Spinal cord (tissue), 10 donors: ENCODE measurements around the gene OR10G2. TPM values are rescaled to one million over a fixed set of nuclear protein-coding genes. Genes with fewer than 3 reads are reported as not detected.

Experiments used
- DNase-seq, 6 donors: peaks; one replicate each; pipeline versions ENCODE4 v3.0.0 to v3.0.0-alpha.2; 2013 to 2015; ENCODE audit warnings: low spot score in 6 of 6, low read depth in 4 of 6
- H3K27ac ChIP-seq: one replicate; pipeline ENCODE4 v1.5.1; 2013; ENCODE audit warnings: low read depth, low read length, control low read depth
- H3K27me3 ChIP-seq: one replicate; pipeline ENCODE4 v1.6.1; 2013; ENCODE audit warnings: low read length; ENCODE audit not compliant: control insufficient read depth, insufficient read depth
- H3K36me3 ChIP-seq: one replicate; pipeline ENCODE4 v1.6.1; 2013; ENCODE audit warnings: low read length; ENCODE audit not compliant: control insufficient read depth, insufficient read depth
- H3K4me1 ChIP-seq: one replicate; pipeline ENCODE4 v1.6.1; 2013; ENCODE audit warnings: low read length; ENCODE audit not compliant: control insufficient read depth, insufficient read depth
- H3K4me3 ChIP-seq: one replicate; pipeline ENCODE4 v1.5.1; 2013; ENCODE audit warnings: low read depth, low read length, control low read depth
- H3K9me3 ChIP-seq: one replicate; pipeline ENCODE4 v1.6.1; 2013; ENCODE audit warnings: low read length; ENCODE audit not compliant: control insufficient read depth, insufficient read depth
- WGBS: methylation state at CpG from one replicate; pipeline ENCODE4 v1.1.5; 2013; ENCODE audit warnings: missing lambda C conversion rate; ENCODE audit not compliant: insufficient coverage; 5-methylcytosine and 5-hydroxymethylcytosine counted together
- long read RNA-seq, 4 donors: transcript quantifications; one replicate each; lab custom pipeline, GENCODE V29; 2026
- polyA plus RNA-seq, 2 donors: library from polyadenylated mRNA; unstranded; fragments of 120-200 nt; gene quantifications; one replicate each; pipeline ENCODE4 v1.2.1, GENCODE V29; 2013; ENCODE audit not compliant: insufficient read length in 2 of 2
- total RNA-seq, 2 donors: library from RNA; depleted of rRNA in 1 of 2; stranded (reverse); fragments of 120-200 nt in 1 of 2; fragments of >200 nt in 1 of 2; gene quantifications; one replicate each; pipeline versions ENCODE4 v1.2.3 to v1.2.4, GENCODE V29; 2013 to 2014
- donor health status: healthy.

Gene OR10G2
- total RNA-seq = not detected
- not detected for polyA plus RNA-seq
- long read RNA-seq, donor 1 = 0 reads
- long read RNA-seq, donor 2, partial matches to known transcripts = 0 of 1 reads
- long read RNA-seq, donor 2, other reads (novel, unspliced or antisense) = 0 of 1 reads
- long read RNA-seq, donor 3, partial matches to known transcripts = 0 of 1 reads
- long read RNA-seq, donor 3, other reads (novel, unspliced or antisense) = 0 of 1 reads
- long read RNA-seq, donor 4 = 0 reads

- Histone ChIP-seq H3K27ac (no peak within 1 kb of the TSS), H3K4me1 (no peaks in the 10 kb centered on the region), H3K4me3 (no peak within 1 kb of the TSS), H3K36me3 (no peaks in the 10 kb centered on the region), H3K9me3 (no peaks in the 10 kb centered on the region), H3K27me3 (no peaks in the 10 kb centered on the region)
- DNase-seq = no peak
- WGBS = 83% methylated on average over 2 of the region's 4 CpGs
These were observed at the start of gene OR10G2 for GRCh38 chr14:21634840-21635239. Gene OR10G2 (minus strand): TSS chr14:21634940. CDS start chr14:21634842, 98 bp downstream.

- 100% methylated on average over 1 of the region's 2 CpGs for WGBS
- no peak overlapping the region for H3K4me3 ChIP-seq
These were observed 45.3 kb upstream of the OR10G2 start for GRCh38 chr14:21680072-21680471.

DNA sequence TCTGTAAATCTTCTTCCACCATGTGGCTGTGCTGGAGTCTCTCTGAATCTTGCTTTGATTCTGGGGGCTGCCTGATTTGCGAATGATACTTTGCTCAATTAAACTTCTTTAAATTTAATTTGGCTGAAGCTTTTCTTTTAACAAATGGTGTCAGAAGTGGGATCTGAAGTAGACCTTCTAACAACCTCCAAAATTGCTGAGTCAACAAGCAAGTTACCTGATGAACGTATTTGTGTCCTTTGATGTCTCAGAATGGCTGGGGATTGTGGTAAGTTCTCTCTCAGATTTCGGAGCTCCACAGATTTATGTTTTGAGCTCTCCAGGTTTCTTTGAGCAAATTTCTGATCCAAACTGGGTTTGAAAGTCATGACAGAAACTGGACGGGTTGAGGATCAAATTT lies 40.8 kb upstream of the OR10G2 start:
- no peaks in the 10 kb centered on the region for H3K27me3 ChIP-seq
- H3K4me3 ChIP-seq = no peak overlapping the region
- no peaks in the 10 kb centered on the region for H3K4me1 ChIP-seq
- H3K9me3 ChIP-seq = no peaks in the 10 kb centered on the region
- no peaks in the 10 kb centered on the region for H3K36me3 ChIP-seq
- no peak for DNase-seq
- 85% methylated on average over 2 of the region's 4 CpGs for WGBS
- no peak overlapping the region for H3K27ac ChIP-seq

More at GRCh38 chr14:21680072-21680471, 45.3 kb upstream of the OR10G2 start:
- no peaks in the 10 kb centered on the region for H3K27me3 ChIP-seq
- H3K9me3 ChIP-seq = no peaks in the 10 kb centered on the region
- no peak overlapping the region for H3K27ac ChIP-seq
- no peaks in the 10 kb centered on the region for H3K36me3 ChIP-seq
- no peaks in the 10 kb centered on the region for H3K4me1 ChIP-seq
- no peak for DNase-seq

- no peak within 1 kb of the TSS for H3K27ac ChIP-seq
- H3K9me3 ChIP-seq = no peaks in the 10 kb centered on the region
- H3K36me3 ChIP-seq = no peaks in the 10 kb centered on the region
- H3K4me1 ChIP-seq = no peaks in the 10 kb centered on the region
- no peaks in the 10 kb centered on the region for H3K27me3 ChIP-seq
- no peak for DNase-seq
- no peak within 1 kb of the TSS for H3K4me3 ChIP-seq
- WGBS = no CpG with 5 or more reads among the region's 1 CpG
These were observed 39.0 kb upstream of the OR10G2 start, which contains the start of gene OR4E1 for GRCh38 chr14:21673718-21674117. Gene OR4E1 (minus strand): TSS chr14:21673818. CDS start chr14:21670935, 2,883 bp downstream.

- WGBS = no CpG with 5 or more reads among the region's 1 CpG
- no peaks in the 10 kb centered on the region for H3K4me1 ChIP-seq
- no peaks in the 10 kb centered on the region for H3K9me3 ChIP-seq
- no peak overlapping the region for H3K27ac ChIP-seq
- H3K4me3 ChIP-seq = no peak overlapping the region
- no peaks in the 10 kb centered on the region for H3K27me3 ChIP-seq
- no peak for DNase-seq
- H3K36me3 ChIP-seq = no peaks in the 10 kb centered on the region
These were observed 37.4 kb upstream of the OR10G2 start for GRCh38 chr14:21672116-21672515.

DNA sequence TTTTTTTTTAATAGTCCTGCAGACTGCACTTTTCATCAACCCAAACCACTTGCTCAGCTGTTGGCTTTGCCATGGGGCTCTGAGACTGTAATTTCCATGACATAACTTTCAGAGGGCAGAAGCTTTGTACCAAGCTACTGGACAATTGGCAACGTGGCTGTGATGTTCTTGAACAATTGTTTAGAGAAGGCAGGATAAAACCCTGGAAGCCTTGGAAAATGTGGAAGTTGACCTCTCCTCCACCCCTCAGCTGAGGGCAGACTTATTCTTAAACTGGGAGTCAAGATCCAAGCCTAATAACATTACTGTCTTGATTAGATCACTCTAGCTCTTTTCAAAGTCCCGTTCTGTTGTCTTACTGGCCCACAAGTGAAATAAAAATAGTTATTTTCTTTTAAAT lies 36.6 kb upstream of the OR10G2 start:
- DNase-seq = no peak
- no CpG with 5 or more reads among the region's 2 CpGs for WGBS

DNA sequence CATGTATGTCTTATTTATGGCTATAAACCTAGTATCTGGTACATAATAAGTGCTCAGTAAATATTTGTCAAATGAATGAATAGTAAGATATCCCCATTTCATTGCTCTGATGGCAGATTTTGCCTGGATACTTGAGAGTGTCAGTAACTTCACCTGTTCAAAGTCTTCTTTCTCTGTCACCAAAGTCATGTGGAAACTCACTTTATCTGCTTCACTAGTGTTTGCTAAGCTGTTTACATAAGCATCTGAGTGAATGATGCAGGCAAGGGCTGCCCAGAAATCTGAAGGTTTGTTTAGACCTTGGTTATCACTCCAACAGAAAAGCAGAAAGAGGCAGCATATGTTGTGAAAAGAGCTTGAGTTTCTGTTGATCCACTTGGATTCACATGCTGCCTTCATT lies 34.5 kb upstream of the OR10G2 start:
- no peaks in the 10 kb centered on the region for H3K4me1 ChIP-seq
- no peaks in the 10 kb centered on the region for H3K36me3 ChIP-seq
- no peaks in the 10 kb centered on the region for H3K9me3 ChIP-seq
- no peak overlapping the region for H3K27ac ChIP-seq
- no peak overlapping the region for H3K4me3 ChIP-seq
- no peaks in the 10 kb centered on the region for H3K27me3 ChIP-seq
- DNase-seq = no peak

More for the DNA sequence above, 36.6 kb upstream of the OR10G2 start:
- Histone ChIP-seq H3K4me3 (no peak overlapping the region), H3K27ac (no peak overlapping the region), H3K36me3 (no peaks in the 10 kb centered on the region), H3K4me1 (no peaks in the 10 kb centered on the region), H3K9me3 (no peaks in the 10 kb centered on the region), H3K27me3 (no peaks in the 10 kb centered on the region)

DNA sequence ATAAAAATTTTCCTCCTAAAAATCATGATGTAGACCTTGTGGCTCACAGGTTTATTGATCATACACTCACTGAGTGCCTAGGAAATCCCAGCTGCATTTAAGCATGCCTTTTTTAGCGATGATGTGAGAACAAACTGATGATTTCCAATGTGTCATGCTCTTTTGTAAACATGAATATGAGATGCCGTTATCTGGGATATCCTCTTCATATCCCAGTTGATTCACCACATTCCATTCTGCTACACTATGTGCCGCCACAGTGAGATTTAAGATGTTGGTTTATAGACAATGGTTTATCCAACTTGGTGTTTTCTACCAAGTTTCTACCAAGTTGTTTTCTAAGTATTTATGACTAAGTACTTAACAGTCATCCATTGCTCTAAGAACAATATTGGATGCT lies 33.6 kb upstream of the OR10G2 start:
- Histone ChIP-seq H3K9me3 (no peaks in the 10 kb centered on the region), H3K27me3 (no peaks in the 10 kb centered on the region), H3K27ac (no peak overlapping the region), H3K4me1 (no peaks in the 10 kb centered on the region), H3K36me3 (no peaks in the 10 kb centered on the region), H3K4me3 (no peak overlapping the region)
- no peak for DNase-seq
- WGBS = no CpG with 5 or more reads among the region's 3 CpGs

- H3K9me3 ChIP-seq = no peaks in the 10 kb centered on the region
- no peaks in the 10 kb centered on the region for H3K4me1 ChIP-seq
- no peaks in the 10 kb centered on the region for H3K27me3 ChIP-seq
- no peak for DNase-seq
- H3K4me3 ChIP-seq = no peak overlapping the region
- 100% methylated on average over 1 of the region's 1 CpG for WGBS
- H3K36me3 ChIP-seq = no peaks in the 10 kb centered on the region
- H3K27ac ChIP-seq = no peak overlapping the region
These were observed 22.2 kb upstream of the OR10G2 start for GRCh38 chr14:21656980-21657379.

- H3K4me3 ChIP-seq = no peak overlapping the region
- no peak overlapping the region for H3K27ac ChIP-seq
- no peaks in the 10 kb centered on the region for H3K27me3 ChIP-seq
- DNase-seq = no peak
- no peaks in the 10 kb centered on the region for H3K4me1 ChIP-seq
- H3K9me3 ChIP-seq = no peaks in the 10 kb centered on the region
- 100% methylated on average over 2 of the region's 5 CpGs for WGBS
- no peaks in the 10 kb centered on the region for H3K36me3 ChIP-seq
These were observed 19.5 kb upstream of the OR10G2 start for GRCh38 chr14:21654215-21654614.
